ENCODE data around the gene GCNT2. TPM values are rescaled to one million over a fixed set of nuclear protein-coding genes. Genes with fewer than 3 reads are reported as not detected.
A peak's percentile ranks its signal among the peaks of the same experiment; 100 is the strongest.

GCNT2 gene
- total and polyA plus RNA-seq, 2 of the 8 experiments (the other 6 are each of a cell fraction or from before 2014, with no cell fraction given) = 19.3 to 52.5 TPM

- no peak overlapping the region for H2BK120ac ChIP-seq (replicated peaks; ENCODE audit: low read depth, low read length)
Measured at GRCh38 chr6:10612161-10612560, 91.0 kb downstream of the GCNT2 start.

More at GRCh38 chr6:10612161-10612560, 91.0 kb downstream of the GCNT2 start:
- Histone ChIP-seq H3K27ac (ENCODE audit: low read depth, low read length) (no peak overlapping the region), H4K91ac (replicated peaks; ENCODE audit: insufficient read length, low read length) (no peak overlapping the region), H2BK5ac (ENCODE audit: low read depth, low read length) (no peak overlapping the region), H3K36me3 (ENCODE audit: control insufficient read depth in 2 of 4, insufficient read depth in 4 of 4, low read length in 3 of 4) (peaks cover 0 to 22% (median 2%) of the 10 kb centered on the region in 4 experiments; a peak in 3 of 8 replicates), H4K20me1 (replicated peaks in 1 of 2; ENCODE audit: control insufficient read depth in 1 of 2, insufficient read depth in 2 of 2, low read length in 2 of 2) (peaks cover 3 to 16% of the 10 kb centered on the region in 2 experiments), H3K14ac (ENCODE audit: insufficient read length) (no peak overlapping the region), H3K4me1 (replicated peaks in 1 of 4; ENCODE audit: control insufficient read depth in 3 of 4, insufficient read depth in 4 of 4, low read length in 3 of 4) (peaks cover 0 to 10% (median 2%) of the 10 kb centered on the region in 4 experiments; a peak in 4 of 7 replicates), H3K56ac (replicated peaks; ENCODE audit: insufficient read length, low read depth, low read length) (no peak overlapping the region), H3K4ac (replicated peaks; ENCODE audit: insufficient read length, low read depth, low read length) (no peak overlapping the region), H2AFZ (ENCODE audit: low read length) (no peak overlapping the region), H4K5ac (ENCODE audit: insufficient read length, low read depth, low read length) (no peak overlapping the region), H3K9me3 (ENCODE audit: insufficient read depth in 2 of 2, low read depth in 1 of 2, low read length in 1 of 2) (peaks cover 0 to 2% of the 10 kb centered on the region in 2 experiments; a peak in 1 of 4 replicates), H3K79me2 (ENCODE audit: control insufficient read depth in 1 of 2, insufficient read depth in 2 of 2, low read length in 2 of 2) (peaks cover 13 to 87% of the 10 kb centered on the region in 2 experiments), H3K23me2 (ENCODE audit: low read depth, low read length) (no peaks in the 10 kb centered on the region), H2BK12ac (ENCODE audit: low read depth, low read length) (no peak overlapping the region), H3K27me3 (replicated peaks in 1 of 4; ENCODE audit: control insufficient read depth in 3 of 4, extremely low read depth in 1 of 4, insufficient read depth in 3 of 4, low read length in 3 of 4) (no peaks in the 10 kb centered on the region), H4K8ac (ENCODE audit: extremely low read depth, insufficient read depth, low read length) (no peak overlapping the region), H2BK15ac (ENCODE audit: low read length) (no peak overlapping the region), H2AK5ac (ENCODE audit: low read depth, low read length) (no peak overlapping the region), H3K18ac (ENCODE audit: extremely low read depth, low read length) (no peak overlapping the region), H3K4me3 (ENCODE audit: extremely low read depth in 1 of 4, insufficient read depth in 2 of 4, low read depth in 3 of 4, low read length in 4 of 4) (no peak overlapping the region), H3K23ac (ENCODE audit: insufficient read length) (no peak overlapping the region), H2BK20ac (ENCODE audit: low read length) (no peak overlapping the region), H3K9ac (replicated peaks in 1 of 4; ENCODE audit: extremely low read depth in 1 of 4, low read depth in 3 of 4, low read length in 3 of 4) (no peak overlapping the region), H3K79me1 (ENCODE audit: low read depth, low read length) (peaks cover 15% of the 10 kb centered on the region), H3K4me2 (ENCODE audit: insufficient read depth in 1 of 2, low read depth in 2 of 2, low read length in 2 of 2) (0 out of 4 replicates have a peak overlapping the region, but pooled peaks of 1 of the 2 experiments have one; percentile 19)
- TF ChIP-seq CTCF (IDR thresholded peaks at IDR 0.05; ENCODE audit: control extremely low read depth in 1 of 3, insufficient read depth in 1 of 3, low read depth in 1 of 3, low read length in 3 of 3) (peak in 1 of 3 experiments; percentile 18; a peak in 1 of 4 replicates), CBX8 (IDR thresholded peaks at IDR 0.05; ENCODE audit: borderline replicate concordance, low read depth, low read length) (no peak), RAD21 (IDR thresholded peaks at IDR 0.05 in 1 of 2, conservative IDR thresholded peaks at IDR 0.05 in 1 of 2; ENCODE audit: low read depth in 2 of 2, low read length in 2 of 2) (peak in 1 of 2 experiments; percentile 52; a peak in 3 of 4 replicates), TAF1 (IDR thresholded peaks at IDR 0.05; ENCODE audit: low read depth, low read length) (no peak), YY1 (IDR thresholded peaks at IDR 0.05; ENCODE audit: low read depth, low read length) (no peak)
- FAIRE-seq (no peak), DNase-seq (ENCODE audit: low read depth in 1 of 2, low spot score in 2 of 2) (no peak)
- CTCF ChIA-PET (ENCODE audit: partially characterized antibody) = interaction anchor here (0.8 to 1.0 kb wide), 2 partner anchors 47 to 134 kb away, joined by 3 read pairs; no protein-coding TSS in a partner anchor
- POLR2A ChIA-PET (ENCODE audit: partially characterized antibody) = interaction anchor here (1.0 to 1.5 kb wide), 3 partner anchors 9 to 26 kb away, joined by 3 to 4 read pairs (median 3); no protein-coding TSS in a partner anchor
- WGBS, 2 experiments (ENCODE audit: extremely low coverage in 1 of 2, insufficient coverage in 1 of 2, insufficient read length in 1 of 2, insufficient replicate concordance in 2 of 2, low coverage in 1 of 2, low lambda C conversion rate in 2 of 2, missing lambda C conversion rate in 1 of 2) = 86% methylated on average over 8 of the region's 8 CpGs; no CpG with 5 or more reads in 1 of the 2 experiments
